Measurements from ENCODE around the gene TP53. TPM values are rescaled to one million over a fixed set of nuclear protein-coding genes. Genes with fewer than 3 reads are reported as not detected.

The TP53 gene
- total RNA-seq, 1 donor from 2014 or later, result 11.7 TPM

GRCh38 chr17:7720125-7720524 lies 32.8 kb upstream of the TP53 start:
- TF ChIP-seq CTCF (IDR thresholded peaks at IDR 0.05; ENCODE audit: borderline replicate concordance), result no peak
- Histone ChIP-seq H3K4me3 (no peak overlapping the region), H3K27ac (replicated peaks) (no peak overlapping the region), H3K27me3 (ENCODE audit: low read depth) (peaks cover 67% of the 10 kb centered on the region), H3K9me3 (replicated peaks) (no peaks in the 10 kb centered on the region), H3K4me1 (peaks cover 19% of the 10 kb centered on the region), H3K36me3 (no peaks in the 10 kb centered on the region)
- intact Hi-C loops (cut with micrococcal nuclease), result no loop called here
- no peak for DNase-seq

- Histone ChIP-seq H3K4me3 (no peak overlapping the region), H3K27me3 (ENCODE audit: low read depth) (peaks cover 67% of the 10 kb centered on the region), H3K9me3 (replicated peaks) (no peaks in the 10 kb centered on the region), H3K27ac (replicated peaks) (no peak overlapping the region), H3K4me1 (peaks cover 19% of the 10 kb centered on the region), H3K36me3 (no peaks in the 10 kb centered on the region)
- intact Hi-C loops (cut with micrococcal nuclease), result no loop called here
- DNase-seq, result no peak
- no peak for TF ChIP-seq CTCF (IDR thresholded peaks at IDR 0.05; ENCODE audit: borderline replicate concordance)
These were observed 32.4 kb upstream of the TP53 start for GRCh38 chr17:7719661-7720060.

GRCh38 chr17:7717756-7718350 lies 30.6 kb upstream of the TP53 start:
- H3K4me3 ChIP-seq, result peak overlapping the region; percentile 78
- H3K36me3 ChIP-seq, result no peaks in the 10 kb centered on the region
- no peak for TF ChIP-seq CTCF (IDR thresholded peaks at IDR 0.05; ENCODE audit: borderline replicate concordance)
- intact Hi-C loops (cut with micrococcal nuclease), result no loop called here
- no peaks in the 10 kb centered on the region for H3K9me3 ChIP-seq (replicated peaks)
- no peak for DNase-seq
- H3K4me1 ChIP-seq, result peaks cover 19% of the 10 kb centered on the region
- peak overlapping the region; percentile 48 for H3K27ac ChIP-seq (replicated peaks)
- peaks cover 70% of the 10 kb centered on the region for H3K27me3 ChIP-seq (ENCODE audit: low read depth)

GRCh38 chr17:7716901-7717755 lies 29.8 kb upstream of the TP53 start, which contains the start of gene DNAH2:
TSS of gene DNAH2 (plus strand) at chr17:7717744. CDS start at chr17:7719735, 1,991 bp downstream.
- DNase-seq, result peak; percentile 69
- intact Hi-C loops (cut with micrococcal nuclease), result no loop called here
- no peaks in the 10 kb centered on the region for H3K36me3 ChIP-seq
- H3K9me3 ChIP-seq (replicated peaks), result no peaks in the 10 kb centered on the region
- peak; percentile 56 for TF ChIP-seq CTCF (IDR thresholded peaks at IDR 0.05; ENCODE audit: borderline replicate concordance)
- peaks cover 19% of the 10 kb centered on the region for H3K4me1 ChIP-seq
- peak within 1 kb of the TSS; percentile 48 for H3K27ac ChIP-seq (replicated peaks)
- peak within 1 kb of the TSS; percentile 78 for H3K4me3 ChIP-seq
- peaks cover 70% of the 10 kb centered on the region for H3K27me3 ChIP-seq (ENCODE audit: low read depth)

- H3K36me3 ChIP-seq, result no peaks in the 10 kb centered on the region
- H3K9me3 ChIP-seq (replicated peaks), result no peaks in the 10 kb centered on the region
- H3K27me3 ChIP-seq (ENCODE audit: low read depth), result peaks cover 70% of the 10 kb centered on the region
- H3K27ac ChIP-seq (replicated peaks), result no peak overlapping the region
- peaks cover 19% of the 10 kb centered on the region for H3K4me1 ChIP-seq
- TF ChIP-seq CTCF (IDR thresholded peaks at IDR 0.05; ENCODE audit: borderline replicate concordance), result no peak
- no peak for DNase-seq
- H3K4me3 ChIP-seq, result peak overlapping the region; percentile 78
- intact Hi-C loops (cut with micrococcal nuclease), result no loop called here
These were observed 28.9 kb upstream of the TP53 start for GRCh38 chr17:7715936-7716886.

Measured in left ventricle myocardium inferior (tissue), 1 donor.